Loucy (cell line): ENCODE measurements around the gene UCHL5.
"Not testable (repeated sequence)": the region's sequence is repeated elsewhere in the genome, so short reads cannot be mapped to it uniquely, and the experiment has no call there.

Experiments
- H2AFZ ChIP-seq: fragments of 200-600 bp; sonication (generic); 2 replicates; pipeline ENCODE4 v1.6.0; 2016; ENCODE audit warnings: antibody characterized with exemption, mild to moderate bottlenecking, low read length, moderate library complexity
- H3F3A ChIP-seq: fragments of 200-600 bp; 2 replicates; pipeline ENCODE4 v1.6.0; 2016; ENCODE audit warnings: antibody characterized with exemption, low read depth, mild to moderate bottlenecking
- H3K27me3 ChIP-seq: fragments of 200-600 bp; sonication (generic); 2 replicates; pipeline ENCODE4 v1.6.1; 2014; ENCODE audit warnings: low read length, mild to moderate bottlenecking; ENCODE audit not compliant: insufficient read depth, poor library complexity, severe bottlenecking
- H3K36me3 ChIP-seq: fragments of 200-600 bp; sonication (generic); 2 replicates; pipeline ENCODE4 v1.6.1; 2016; ENCODE audit warnings: low read length; ENCODE audit not compliant: insufficient read depth
- H3K4me1 ChIP-seq: fragments of 200-600 bp; sonication (generic); 2 replicates; pipeline ENCODE4 v1.5.1; 2014; ENCODE audit warnings: low read length, mild to moderate bottlenecking; ENCODE audit not compliant: insufficient read depth, poor library complexity, severe bottlenecking
- H3K4me2 ChIP-seq: fragments of 200-600 bp; sonication (generic); 2 replicates; pipeline ENCODE4 v1.6.0; 2014; ENCODE audit warnings: antibody characterized with exemption, low read length, low read depth, mild to moderate bottlenecking; ENCODE audit not compliant: poor library complexity, severe bottlenecking
- H3K4me3 ChIP-seq: fragments of 200-600 bp; sonication (generic); 2 replicates; pipeline ENCODE4 v1.5.1; 2014; ENCODE audit warnings: low read length, mild to moderate bottlenecking, mixed read lengths; ENCODE audit not compliant: poor library complexity, severe bottlenecking
- H3K79me2 ChIP-seq: fragments of 200-600 bp; sonication (generic); 2 replicates; pipeline ENCODE4 v1.6.1; 2014; ENCODE audit warnings: low read length; ENCODE audit not compliant: insufficient read depth
- H3K9ac ChIP-seq: fragments of 200-600 bp; sonication (generic); 2 replicates; pipeline ENCODE4 v1.6.0; 2014; ENCODE audit warnings: mild to moderate bottlenecking, low read depth, low read length, moderate library complexity; ENCODE audit not compliant: poor library complexity, severe bottlenecking
- H3K9me2 ChIP-seq: fragments of 200-600 bp; sonication (generic); replicated peaks from 2 replicates; pipeline ENCODE4 v1.6.1; 2016; ENCODE audit warnings: low read depth, low read length, mixed read lengths
- H3K9me3 ChIP-seq: fragments of 200-600 bp; sonication (generic); 2 replicates; pipeline ENCODE4 v1.6.1; 2014; ENCODE audit warnings: mild to moderate bottlenecking, antibody characterized with exemption, low read length, low read depth; ENCODE audit not compliant: insufficient read depth
- H4K20me1 ChIP-seq: fragments of 200-600 bp; sonication (generic); 2 replicates; pipeline ENCODE4 v1.6.0; 2014; ENCODE audit warnings: antibody characterized with exemption, low read length, mild to moderate bottlenecking; ENCODE audit not compliant: insufficient read depth, poor library complexity, severe bottlenecking
- EZH2phosphoT487 ChIP-seq: fragments of 200-600 bp; IDR thresholded peaks from 2 replicates; pipeline ENCODE4 v1.6.1; 2018; ENCODE audit warnings: antibody characterized with exemption, mild to moderate bottlenecking, moderate library complexity, borderline replicate concordance
- TF ChIP-seq, protein P1 (sequence below): fragments of 200-600 bp; sonication (generic); conservative IDR thresholded peaks from 2 replicates; pipeline ENCODE4 v1.5.1; 2014; ENCODE audit warnings: mild to moderate bottlenecking, antibody characterized with exemption, low read length

UCHL5 gene

DNA sequence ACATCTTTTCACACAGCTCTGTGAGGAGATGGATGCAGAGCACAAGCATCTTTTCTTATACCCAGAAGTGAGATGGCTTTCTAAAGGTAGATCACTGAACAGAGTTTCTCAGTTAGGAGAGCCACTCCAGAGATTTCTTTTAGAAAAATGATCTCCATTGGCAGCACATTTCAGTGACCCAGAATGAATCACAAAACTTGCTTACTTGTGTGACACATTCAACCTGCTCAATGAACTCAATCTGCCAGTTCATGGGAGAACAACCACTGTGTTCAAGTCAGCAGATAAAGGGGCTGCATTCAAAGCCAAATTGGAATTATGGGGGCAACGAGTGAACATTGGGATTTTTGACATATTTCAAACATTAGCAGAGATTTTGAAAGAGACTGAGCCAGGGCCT lies 78.3 kb downstream of the UCHL5 start:
- H3K36me3 ChIP-seq: no peaks in the 10 kb centered on the region
- H3K9me3 ChIP-seq: no peaks in the 10 kb centered on the region
- H3K4me1 ChIP-seq: no peaks in the 10 kb centered on the region
- no peaks in the 10 kb centered on the region for H3K9me2 ChIP-seq
- H2AFZ ChIP-seq: no peak overlapping the region
- H4K20me1 ChIP-seq: no peaks in the 10 kb centered on the region
- no peaks in the 10 kb centered on the region for H3K27me3 ChIP-seq
- no peak overlapping the region for H3K4me3 ChIP-seq
- H3K9ac ChIP-seq: no peak overlapping the region
- H3F3A ChIP-seq: no peaks in the 10 kb centered on the region
- no peak for TF ChIP-seq EZH2phosphoT487
- TF ChIP-seq, protein P1, sequence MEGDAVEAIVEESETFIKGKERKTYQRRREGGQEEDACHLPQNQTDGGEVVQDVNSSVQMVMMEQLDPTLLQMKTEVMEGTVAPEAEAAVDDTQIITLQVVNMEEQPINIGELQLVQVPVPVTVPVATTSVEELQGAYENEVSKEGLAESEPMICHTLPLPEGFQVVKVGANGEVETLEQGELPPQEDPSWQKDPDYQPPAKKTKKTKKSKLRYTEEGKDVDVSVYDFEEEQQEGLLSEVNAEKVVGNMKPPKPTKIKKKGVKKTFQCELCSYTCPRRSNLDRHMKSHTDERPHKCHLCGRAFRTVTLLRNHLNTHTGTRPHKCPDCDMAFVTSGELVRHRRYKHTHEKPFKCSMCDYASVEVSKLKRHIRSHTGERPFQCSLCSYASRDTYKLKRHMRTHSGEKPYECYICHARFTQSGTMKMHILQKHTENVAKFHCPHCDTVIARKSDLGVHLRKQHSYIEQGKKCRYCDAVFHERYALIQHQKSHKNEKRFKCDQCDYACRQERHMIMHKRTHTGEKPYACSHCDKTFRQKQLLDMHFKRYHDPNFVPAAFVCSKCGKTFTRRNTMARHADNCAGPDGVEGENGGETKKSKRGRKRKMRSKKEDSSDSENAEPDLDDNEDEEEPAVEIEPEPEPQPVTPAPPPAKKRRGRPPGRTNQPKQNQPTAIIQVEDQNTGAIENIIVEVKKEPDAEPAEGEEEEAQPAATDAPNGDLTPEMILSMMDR: no peak
- no peaks in the 10 kb centered on the region for H3K79me2 ChIP-seq
- H3K4me2 ChIP-seq: no peak overlapping the region

DNA sequence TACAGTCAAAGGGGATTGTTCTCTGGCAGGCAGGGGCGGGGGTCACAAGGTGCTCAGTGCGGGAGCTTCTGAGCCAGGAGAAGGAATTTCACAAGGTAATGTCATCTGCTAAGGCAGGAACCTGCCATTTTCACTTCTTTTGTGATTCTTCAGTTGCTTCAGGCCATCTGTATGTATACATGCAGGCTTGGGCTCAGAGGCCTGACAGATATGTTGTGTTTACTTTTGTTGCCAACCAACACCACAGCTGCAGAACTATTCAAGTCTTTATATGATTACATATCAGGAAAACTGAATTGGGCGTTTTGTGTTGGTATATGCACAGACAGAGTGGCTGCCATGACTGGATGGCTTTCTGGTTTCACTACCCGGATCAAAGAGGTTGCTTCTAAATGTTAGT lies 78.8 kb downstream of the UCHL5 start:
- H3K4me2 ChIP-seq, H3K9me2 ChIP-seq, H3F3A ChIP-seq, H2AFZ ChIP-seq, H4K20me1 ChIP-seq, H3K79me2 ChIP-seq, H3K4me1 ChIP-seq, H3K9me3 ChIP-seq, H3K4me3 ChIP-seq, H3K36me3 ChIP-seq, H3K9ac ChIP-seq, H3K27me3 ChIP-seq: not testable (repeated sequence)

DNA sequence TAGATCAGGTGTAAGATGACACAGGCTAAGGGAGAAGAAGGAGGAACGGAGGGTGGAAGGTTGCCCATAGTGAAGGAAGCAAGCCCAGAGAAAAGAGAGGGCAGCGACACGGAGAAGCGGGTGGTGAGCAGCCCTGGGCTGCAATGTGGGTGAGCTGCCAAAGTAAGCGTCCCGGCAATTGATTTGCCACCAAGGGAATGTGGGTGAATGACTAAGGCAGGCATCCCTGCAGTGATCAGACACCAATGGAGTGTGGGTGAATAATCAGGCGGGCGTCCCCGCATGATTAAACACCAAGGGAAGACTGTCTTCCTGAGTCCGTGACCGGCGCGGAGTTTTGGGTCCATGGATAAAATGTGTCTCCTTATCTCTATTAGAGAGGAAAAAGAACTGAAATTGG lies 79.6 kb downstream of the UCHL5 start:
- no peak for TF ChIP-seq EZH2phosphoT487
- TF ChIP-seq, protein P1: no peak
- H3K9me3 ChIP-seq: no peaks in the 10 kb centered on the region
- H3K4me2 ChIP-seq: no peak overlapping the region
- H3K9ac ChIP-seq: no peak overlapping the region
- H3K79me2 ChIP-seq: no peaks in the 10 kb centered on the region
- H2AFZ ChIP-seq: no peak overlapping the region
- H3K36me3 ChIP-seq: no peaks in the 10 kb centered on the region
- H3K4me3 ChIP-seq: no peak overlapping the region
- no peaks in the 10 kb centered on the region for H3K27me3 ChIP-seq
- no peaks in the 10 kb centered on the region for H3K4me1 ChIP-seq
- no peaks in the 10 kb centered on the region for H3F3A ChIP-seq
- H3K9me2 ChIP-seq: no peaks in the 10 kb centered on the region
- H4K20me1 ChIP-seq: no peaks in the 10 kb centered on the region

DNA sequence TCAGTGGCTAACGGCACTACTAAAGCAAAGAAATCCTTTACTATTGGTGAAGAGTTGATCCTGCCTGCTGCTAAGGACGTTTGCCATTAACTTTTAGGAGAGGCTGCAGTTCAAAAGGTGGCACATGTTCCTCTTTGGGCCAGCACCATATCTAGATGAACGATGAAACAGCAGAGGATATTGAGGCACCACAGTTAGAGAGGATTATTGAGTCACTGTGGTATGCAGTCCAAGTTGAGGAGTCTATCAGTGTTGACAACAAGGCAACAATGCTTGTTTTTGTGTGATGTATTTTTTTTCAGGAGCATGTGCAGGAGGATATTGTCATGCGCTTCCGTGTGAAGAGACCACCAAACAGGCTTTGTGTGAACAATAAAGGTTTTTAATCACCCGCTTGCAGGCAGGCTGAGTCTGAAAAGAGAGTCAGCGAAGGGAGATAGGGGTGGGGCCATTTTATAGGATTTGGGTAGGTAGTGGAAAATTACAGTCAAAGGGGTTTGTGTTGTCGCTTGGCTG lies 80.9 kb downstream of the UCHL5 start:
- Histone ChIP-seq H2AFZ (no peak overlapping the region), H3K9me3 (no peaks in the 10 kb centered on the region), H3K4me3 (no peak overlapping the region), H3K9ac (no peak overlapping the region), H3K4me2 (no peak overlapping the region), H3K79me2 (no peaks in the 10 kb centered on the region), H3K36me3 (no peaks in the 10 kb centered on the region), H3K9me2 (no peaks in the 10 kb centered on the region), H3K27me3 (no peaks in the 10 kb centered on the region), H3F3A (no peaks in the 10 kb centered on the region), H3K4me1 (no peaks in the 10 kb centered on the region), H4K20me1 (no peaks in the 10 kb centered on the region)
- TF ChIP-seq, protein P1: no peak
- no peak for TF ChIP-seq EZH2phosphoT487
